B cell (primary cell): ENCODE data around the gene HNRNPC. TPM values are rescaled to one million over a fixed set of nuclear protein-coding genes. Genes with fewer than 3 reads are reported as not detected.

ENCODE experiments used
- ATAC-seq: fragments of 200-7000 bp; cut with Tn5 transposase; one replicate; pipeline ENCODE4 v1.10.0; 2021; ENCODE audit warnings: low read depth, mild to moderate bottlenecking, moderate number of reproducible peaks, moderate library complexity
- CTCF ChIA-PET: fragments of 350-600 bp; sonication (Branson Sonifier 250); formaldehyde crosslinking; loops from one replicate; lab custom pipeline; 2021; ENCODE audit warnings: antibody characterized with exemption, inconsistent platforms; lab: Charles Lee
- POLR2A ChIA-PET: fragments of 350-600 bp; sonication (Branson Sonifier 250); formaldehyde crosslinking; loops from one replicate; lab custom pipeline; 2021; ENCODE audit warnings: antibody characterized with exemption; lab: Charles Lee
- DNase-seq: peaks from one replicate; pipeline ENCODE4 v3.0.0; 2013
- H2AFZ ChIP-seq: 2 replicates; pipeline ENCODE4 v1.6.1; 2012; ENCODE audit warnings: mild to moderate bottlenecking, low read depth, low read length; ENCODE audit not compliant: insufficient read depth, poor library complexity, severe bottlenecking
- H3K27ac ChIP-seq, 2 donors: 1 replicate in 1 of 2; 2 replicates in 1 of 2; pipeline ENCODE4 v1.5.1; 2012 to 2013; ENCODE audit warnings: low read length in 2 of 2, mild to moderate bottlenecking in 2 of 2, moderate library complexity in 1 of 2
- H3K27me3 ChIP-seq, 4 experiments: fragments of 200-600 bp in 1 of 4; sonication (generic) in 1 of 4; replicated peaks in 1 of 4; 1 replicate in 2 of 4; 2 replicates in 2 of 4; pipeline versions ENCODE4 v1.6.1 to v1.7.0; 2013 to 2016; ENCODE audit warnings: low read length in 3 of 4, mild to moderate bottlenecking in 2 of 4, mixed read lengths in 1 of 4, moderate library complexity in 1 of 4; ENCODE audit not compliant: insufficient read depth in 4 of 4, control insufficient read depth in 3 of 4; ENCODE audit errors: control extremely low read depth in 1 of 4
- H3K36me3 ChIP-seq, 2 experiments: replicated peaks in 1 of 2; 1 replicate in 1 of 2; 2 replicates in 1 of 2; pipeline versions ENCODE4 v1.6.1 to v1.7.1; 2013; ENCODE audit warnings: low read length in 1 of 2; ENCODE audit not compliant: insufficient read depth in 2 of 2, control insufficient read depth in 1 of 2; ENCODE audit errors: control extremely low read depth in 1 of 2, extremely low read depth in 1 of 2
- H3K4me1 ChIP-seq, 2 donors: fragments of 200-600 bp in 1 of 2; sonication (generic) in 1 of 2; 1 replicate in 1 of 2; 2 replicates in 1 of 2; pipeline versions ENCODE4 v1.5.1 to v1.6.1; 2013 to 2017; ENCODE audit warnings: low read length in 2 of 2; ENCODE audit not compliant: control insufficient read depth in 2 of 2, insufficient read depth in 2 of 2
- H3K4me2 ChIP-seq: replicated peaks from 2 replicates; pipeline ENCODE3; 2012; ENCODE audit warnings: mild to moderate bottlenecking, low read depth, low read length; ENCODE audit not compliant: poor library complexity, severe bottlenecking
- H3K4me3 ChIP-seq, 5 experiments: fragments of 200-600 bp in 1 of 5; sonication (generic) in 1 of 5; 1 replicate in 3 of 5; 2 replicates in 2 of 5; pipeline versions ENCODE4 v1.5.1 to v1.7.0; 2011 to 2016; ENCODE audit warnings: low read length in 4 of 5, mild to moderate bottlenecking in 4 of 5, low read depth in 2 of 5, control low read depth in 1 of 5, moderate library complexity in 1 of 5; ENCODE audit not compliant: insufficient read depth in 1 of 5; ENCODE audit errors: control extremely low read depth in 1 of 5, extremely low read depth in 1 of 5
- H3K79me2 ChIP-seq: fragments of 200-600 bp; sonication (generic); one replicate; pipeline ENCODE4 v1.6.0; 2016; ENCODE audit warnings: low read length; ENCODE audit not compliant: control insufficient read depth, insufficient read depth
- H3K9ac ChIP-seq: fragments of 200-600 bp; sonication (generic); 2 replicates; pipeline ENCODE4 v1.6.1; 2017; ENCODE audit warnings: mild to moderate bottlenecking, low read length, moderate library complexity
- H3K9me3 ChIP-seq, 3 donors: one replicate each; pipeline versions ENCODE4 v1.6.1 to v1.7.1; 2013; ENCODE audit warnings: low read length in 2 of 3; ENCODE audit not compliant: control insufficient read depth in 2 of 3, insufficient read depth in 1 of 3; ENCODE audit errors: control extremely low read depth in 1 of 3
- H4K20me1 ChIP-seq: 2 replicates; pipeline ENCODE4 v1.6.0; 2012; ENCODE audit warnings: mild to moderate bottlenecking, low read length; ENCODE audit not compliant: insufficient read depth, control insufficient read depth, poor library complexity, severe bottlenecking
- H3K27ac Mint-ChIP-seq: one replicate; pipeline ENCODE4 v1.8.0; 2021; ENCODE audit warnings: mixed read lengths
- H3K27me3 Mint-ChIP-seq: one replicate; pipeline ENCODE4 v1.8.0; 2021; ENCODE audit warnings: mixed read lengths
- H3K4me1 Mint-ChIP-seq: one replicate; pipeline ENCODE4 v1.8.0; 2021; ENCODE audit warnings: mixed read lengths
- H3K4me3 Mint-ChIP-seq: one replicate; pipeline ENCODE4 v1.8.0; 2021; ENCODE audit warnings: mixed read lengths
- H3K9me3 Mint-ChIP-seq: one replicate; pipeline ENCODE4 v1.8.0; 2022; ENCODE audit warnings: mixed read lengths; ENCODE audit not compliant: insufficient read depth
- CTCF ChIP-seq: fragments of 200-600 bp; IDR thresholded peaks from one replicate; pipeline ENCODE4 v1.8.0; 2022; ENCODE audit warnings: antibody characterized with exemption, mild to moderate bottlenecking
- EZH2 ChIP-seq: IDR thresholded peaks from 2 replicates; pipeline ENCODE4 v1.6.1; 2012; ENCODE audit warnings: borderline replicate concordance, low read depth, mild to moderate bottlenecking, moderate library complexity, low read length; ENCODE audit not compliant: insufficient read depth, poor library complexity, severe bottlenecking
- WGBS: methylation state at CpG from one replicate; pipeline ENCODE4 v1.1.5; 2013; ENCODE audit warnings: missing lambda C conversion rate; ENCODE audit not compliant: insufficient coverage; 5-methylcytosine and 5-hydroxymethylcytosine counted together
- intact Hi-C: fragments of 100-400 bp; cut with micrococcal nuclease; formaldehyde crosslinking; loops from one replicate; pipeline ENCODE4 v1.10.0; 2022
- polyA plus RNA-seq: library from polyadenylated mRNA; depleted of rRNA; stranded (reverse); fragments of >200 nt; gene quantifications from 2 replicates; pipeline ENCODE4 v1.2.3, GENCODE V29; 2012
- total RNA-seq, 2 donors: library from RNA; stranded (reverse); fragments of 120-200 nt in 1 of 2; gene quantifications; 1 replicate in 1 of 2; 2 replicates in 1 of 2; pipeline versions ENCODE4 v1.2.3 to v1.2.4, GENCODE V29; 2013 to 2022

The HNRNPC gene
- total and polyA plus RNA-seq, 2 donors (not counting 1 experiment from before 2014, with no cell fraction given): 358 to 497 TPM

GRCh38 chr14:21267886-21268616 is 1.2 kb downstream of the HNRNPC start:
- Mint-ChIP-seq H3K27me3 (no peaks in the 10 kb centered on the region), H3K27ac (peak overlapping the region; percentile 76)
- WGBS: no CpG with 5 or more reads among the region's 16 CpGs

More at GRCh38 chr14:21267886-21268616, 1.2 kb downstream of the HNRNPC start:
- no peak for TF ChIP-seq EZH2
- no peak for TF ChIP-seq CTCF
- Mint-ChIP-seq H3K4me3 (peak overlapping the region; percentile 98), H3K4me1 (peaks cover 54% of the 10 kb centered on the region), H3K9me3 (no peaks in the 10 kb centered on the region)
- H3K4me2 ChIP-seq: peak overlapping the region; percentile 76
- H3K36me3 ChIP-seq: peaks cover 9 to 33% of the 10 kb centered on the region in 2 experiments
- H3K4me3 ChIP-seq: peak overlapping the region; percentile 67 to 100 (median 99)
- intact Hi-C loops: loop anchor here (10.0 kb wide), 1 partner anchor 1827 kb away; the partner anchor contains the start of genes ACIN1 and C14orf119
- peaks cover 65% of the 10 kb centered on the region for H3K79me2 ChIP-seq
- H3K4me1 ChIP-seq: peaks cover 51 to 57% of the 10 kb centered on the region in 2 donors
- peak overlapping the region; percentile 96 for H3K9ac ChIP-seq
- H4K20me1 ChIP-seq: peaks cover 50% of the 10 kb centered on the region
- no peak overlapping the region for H2AFZ ChIP-seq
- ATAC-seq (no peak), DNase-seq (peak; percentile 59)
- H3K27ac ChIP-seq: peak overlapping the region; percentile 85 to 91
- POLR2A ChIA-PET: interaction anchor here (0.8 to 1.1 kb wide), 2 partner anchors 20 to 49 kb away, joined by 3 read pairs; no protein-coding TSS in a partner anchor
- CTCF ChIA-PET: no interaction called here
- no peaks in the 10 kb centered on the region for H3K27me3 ChIP-seq
- no peaks in the 10 kb centered on the region for H3K9me3 ChIP-seq
